ENCODE data around the gene BMERB1. TPM values are rescaled to one million over a fixed set of nuclear protein-coding genes. Genes with fewer than 3 reads are reported as not detected.

The BMERB1 gene
- total and polyA plus RNA-seq, 9 of the 15 experiments (the other 6 are each of a cell fraction or from before 2014, with no cell fraction given) = 0.29 to 2.9 (median 0.94) TPM

DNA sequence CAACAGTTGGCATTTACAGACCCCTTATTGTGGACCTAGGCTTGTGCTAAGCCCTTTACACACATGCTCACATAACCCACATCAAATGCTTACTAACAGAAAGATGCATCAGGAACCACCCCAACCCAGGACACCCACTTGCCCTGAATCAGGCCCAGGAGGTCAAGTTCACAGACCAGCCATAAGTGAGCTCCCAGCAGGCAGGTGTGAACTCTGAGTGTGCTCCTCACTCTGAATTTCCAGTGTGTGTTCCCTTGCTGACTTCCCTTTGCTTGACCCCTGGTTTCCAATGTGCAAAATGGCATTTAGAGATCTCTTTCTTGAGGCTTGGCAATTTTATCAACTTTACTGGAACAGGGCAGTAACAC lies 87.0 kb downstream of the BMERB1 start (continued):
- TF ChIP-seq, protein P1, sequence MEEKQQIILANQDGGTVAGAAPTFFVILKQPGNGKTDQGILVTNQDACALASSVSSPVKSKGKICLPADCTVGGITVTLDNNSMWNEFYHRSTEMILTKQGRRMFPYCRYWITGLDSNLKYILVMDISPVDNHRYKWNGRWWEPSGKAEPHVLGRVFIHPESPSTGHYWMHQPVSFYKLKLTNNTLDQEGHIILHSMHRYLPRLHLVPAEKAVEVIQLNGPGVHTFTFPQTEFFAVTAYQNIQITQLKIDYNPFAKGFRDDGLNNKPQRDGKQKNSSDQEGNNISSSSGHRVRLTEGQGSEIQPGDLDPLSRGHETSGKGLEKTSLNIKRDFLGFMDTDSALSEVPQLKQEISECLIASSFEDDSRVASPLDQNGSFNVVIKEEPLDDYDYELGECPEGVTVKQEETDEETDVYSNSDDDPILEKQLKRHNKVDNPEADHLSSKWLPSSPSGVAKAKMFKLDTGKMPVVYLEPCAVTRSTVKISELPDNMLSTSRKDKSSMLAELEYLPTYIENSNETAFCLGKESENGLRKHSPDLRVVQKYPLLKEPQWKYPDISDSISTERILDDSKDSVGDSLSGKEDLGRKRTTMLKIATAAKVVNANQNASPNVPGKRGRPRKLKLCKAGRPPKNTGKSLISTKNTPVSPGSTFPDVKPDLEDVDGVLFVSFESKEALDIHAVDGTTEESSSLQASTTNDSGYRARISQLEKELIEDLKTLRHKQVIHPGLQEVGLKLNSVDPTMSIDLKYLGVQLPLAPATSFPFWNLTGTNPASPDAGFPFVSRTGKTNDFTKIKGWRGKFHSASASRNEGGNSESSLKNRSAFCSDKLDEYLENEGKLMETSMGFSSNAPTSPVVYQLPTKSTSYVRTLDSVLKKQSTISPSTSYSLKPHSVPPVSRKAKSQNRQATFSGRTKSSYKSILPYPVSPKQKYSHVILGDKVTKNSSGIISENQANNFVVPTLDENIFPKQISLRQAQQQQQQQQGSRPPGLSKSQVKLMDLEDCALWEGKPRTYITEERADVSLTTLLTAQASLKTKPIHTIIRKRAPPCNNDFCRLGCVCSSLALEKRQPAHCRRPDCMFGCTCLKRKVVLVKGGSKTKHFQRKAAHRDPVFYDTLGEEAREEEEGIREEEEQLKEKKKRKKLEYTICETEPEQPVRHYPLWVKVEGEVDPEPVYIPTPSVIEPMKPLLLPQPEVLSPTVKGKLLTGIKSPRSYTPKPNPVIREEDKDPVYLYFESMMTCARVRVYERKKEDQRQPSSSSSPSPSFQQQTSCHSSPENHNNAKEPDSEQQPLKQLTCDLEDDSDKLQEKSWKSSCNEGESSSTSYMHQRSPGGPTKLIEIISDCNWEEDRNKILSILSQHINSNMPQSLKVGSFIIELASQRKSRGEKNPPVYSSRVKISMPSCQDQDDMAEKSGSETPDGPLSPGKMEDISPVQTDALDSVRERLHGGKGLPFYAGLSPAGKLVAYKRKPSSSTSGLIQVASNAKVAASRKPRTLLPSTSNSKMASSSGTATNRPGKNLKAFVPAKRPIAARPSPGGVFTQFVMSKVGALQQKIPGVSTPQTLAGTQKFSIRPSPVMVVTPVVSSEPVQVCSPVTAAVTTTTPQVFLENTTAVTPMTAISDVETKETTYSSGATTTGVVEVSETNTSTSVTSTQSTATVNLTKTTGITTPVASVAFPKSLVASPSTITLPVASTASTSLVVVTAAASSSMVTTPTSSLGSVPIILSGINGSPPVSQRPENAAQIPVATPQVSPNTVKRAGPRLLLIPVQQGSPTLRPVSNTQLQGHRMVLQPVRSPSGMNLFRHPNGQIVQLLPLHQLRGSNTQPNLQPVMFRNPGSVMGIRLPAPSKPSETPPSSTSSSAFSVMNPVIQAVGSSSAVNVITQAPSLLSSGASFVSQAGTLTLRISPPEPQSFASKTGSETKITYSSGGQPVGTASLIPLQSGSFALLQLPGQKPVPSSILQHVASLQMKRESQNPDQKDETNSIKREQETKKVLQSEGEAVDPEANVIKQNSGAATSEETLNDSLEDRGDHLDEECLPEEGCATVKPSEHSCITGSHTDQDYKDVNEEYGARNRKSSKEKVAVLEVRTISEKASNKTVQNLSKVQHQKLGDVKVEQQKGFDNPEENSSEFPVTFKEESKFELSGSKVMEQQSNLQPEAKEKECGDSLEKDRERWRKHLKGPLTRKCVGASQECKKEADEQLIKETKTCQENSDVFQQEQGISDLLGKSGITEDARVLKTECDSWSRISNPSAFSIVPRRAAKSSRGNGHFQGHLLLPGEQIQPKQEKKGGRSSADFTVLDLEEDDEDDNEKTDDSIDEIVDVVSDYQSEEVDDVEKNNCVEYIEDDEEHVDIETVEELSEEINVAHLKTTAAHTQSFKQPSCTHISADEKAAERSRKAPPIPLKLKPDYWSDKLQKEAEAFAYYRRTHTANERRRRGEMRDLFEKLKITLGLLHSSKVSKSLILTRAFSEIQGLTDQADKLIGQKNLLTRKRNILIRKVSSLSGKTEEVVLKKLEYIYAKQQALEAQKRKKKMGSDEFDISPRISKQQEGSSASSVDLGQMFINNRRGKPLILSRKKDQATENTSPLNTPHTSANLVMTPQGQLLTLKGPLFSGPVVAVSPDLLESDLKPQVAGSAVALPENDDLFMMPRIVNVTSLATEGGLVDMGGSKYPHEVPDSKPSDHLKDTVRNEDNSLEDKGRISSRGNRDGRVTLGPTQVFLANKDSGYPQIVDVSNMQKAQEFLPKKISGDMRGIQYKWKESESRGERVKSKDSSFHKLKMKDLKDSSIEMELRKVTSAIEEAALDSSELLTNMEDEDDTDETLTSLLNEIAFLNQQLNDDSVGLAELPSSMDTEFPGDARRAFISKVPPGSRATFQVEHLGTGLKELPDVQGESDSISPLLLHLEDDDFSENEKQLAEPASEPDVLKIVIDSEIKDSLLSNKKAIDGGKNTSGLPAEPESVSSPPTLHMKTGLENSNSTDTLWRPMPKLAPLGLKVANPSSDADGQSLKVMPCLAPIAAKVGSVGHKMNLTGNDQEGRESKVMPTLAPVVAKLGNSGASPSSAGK (IDR thresholded peaks at IDR 0.05) = peak; percentile 11; the same call in 1 of the 2 replicates
- TF ChIP-seq ZFX (CRISPR knock-in tag; IDR thresholded peaks at IDR 0.05) = 0 out of 2 replicates have a peak, but pooled peaks have one; percentile 7
- TF ChIP-seq, protein P2, sequence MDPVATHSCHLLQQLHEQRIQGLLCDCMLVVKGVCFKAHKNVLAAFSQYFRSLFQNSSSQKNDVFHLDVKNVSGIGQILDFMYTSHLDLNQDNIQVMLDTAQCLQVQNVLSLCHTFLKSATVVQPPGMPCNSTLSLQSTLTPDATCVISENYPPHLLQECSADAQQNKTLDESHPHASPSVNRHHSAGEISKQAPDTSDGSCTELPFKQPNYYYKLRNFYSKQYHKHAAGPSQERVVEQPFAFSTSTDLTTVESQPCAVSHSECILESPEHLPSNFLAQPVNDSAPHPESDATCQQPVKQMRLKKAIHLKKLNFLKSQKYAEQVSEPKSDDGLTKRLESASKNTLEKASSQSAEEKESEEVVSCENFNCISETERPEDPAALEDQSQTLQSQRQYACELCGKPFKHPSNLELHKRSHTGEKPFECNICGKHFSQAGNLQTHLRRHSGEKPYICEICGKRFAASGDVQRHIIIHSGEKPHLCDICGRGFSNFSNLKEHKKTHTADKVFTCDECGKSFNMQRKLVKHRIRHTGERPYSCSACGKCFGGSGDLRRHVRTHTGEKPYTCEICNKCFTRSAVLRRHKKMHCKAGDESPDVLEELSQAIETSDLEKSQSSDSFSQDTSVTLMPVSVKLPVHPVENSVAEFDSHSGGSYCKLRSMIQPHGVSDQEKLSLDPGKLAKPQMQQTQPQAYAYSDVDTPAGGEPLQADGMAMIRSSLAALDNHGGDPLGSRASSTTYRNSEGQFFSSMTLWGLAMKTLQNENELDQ (CRISPR knock-in tag; IDR thresholded peaks at IDR 0.05; ENCODE audit: borderline replicate concordance) = no peak

Data from K562 (cell line).